Common myeloid progenitor, CD34-positive (primary cell): ENCODE data around the gene GRID1.

Experiments used
- CTCF ChIA-PET: fragments of 350-600 bp; sonication (Branson Sonifier 250); formaldehyde crosslinking; loops from one replicate; lab custom pipeline; 2021; ENCODE audit warnings: antibody characterized with exemption; lab: Charles Lee
- POLR2A ChIA-PET: fragments of 350-600 bp; sonication (Branson Sonifier 250); formaldehyde crosslinking; loops from one replicate; lab custom pipeline; 2021; ENCODE audit warnings: antibody characterized with exemption; lab: Charles Lee
- DNase-seq, 3 donors: peaks; one replicate each; pipeline versions ENCODE4 v3.0.0 to v3.0.0-alpha.2; 2013
- H3K27ac ChIP-seq, 2 experiments: 1 replicate in 1 of 2; 2 replicates in 1 of 2; pipeline ENCODE4 v1.7.0; 2013; ENCODE audit warnings: inconsistent platforms in 2 of 2, low read length in 2 of 2, mild to moderate bottlenecking in 2 of 2, low read depth in 1 of 2, moderate library complexity in 1 of 2; ENCODE audit not compliant: severe bottlenecking in 2 of 2, insufficient read depth in 1 of 2, poor library complexity in 1 of 2
- H3K27me3 ChIP-seq, 5 experiments: replicated peaks in 2 of 5; 1 replicate in 3 of 5; 2 replicates in 2 of 5; pipeline versions ENCODE4 v1.6.1 to v1.7.0; 2013; ENCODE audit warnings: low read length in 4 of 5, mild to moderate bottlenecking in 2 of 5, moderate library complexity in 2 of 5, inconsistent platforms in 1 of 5; ENCODE audit not compliant: insufficient read depth in 5 of 5, control insufficient read depth in 4 of 5
- H3K36me3 ChIP-seq, 4 experiments: 1 replicate in 2 of 4; 2 replicates in 2 of 4; pipeline versions ENCODE4 v1.6.1 to v1.7.0; 2013; ENCODE audit warnings: low read length in 3 of 4, control low read depth in 1 of 4, mild to moderate bottlenecking in 1 of 4; ENCODE audit not compliant: control insufficient read depth in 4 of 4, insufficient read depth in 4 of 4
- H3K4me1 ChIP-seq, 4 experiments: 1 replicate in 3 of 4; 2 replicates in 1 of 4; pipeline versions ENCODE4 v1.6.1 to v1.7.1; 2013; ENCODE audit warnings: low read length in 3 of 4, mild to moderate bottlenecking in 3 of 4, control low read depth in 1 of 4, inconsistent platforms in 1 of 4, moderate library complexity in 1 of 4; ENCODE audit not compliant: control insufficient read depth in 4 of 4, insufficient read depth in 4 of 4; ENCODE audit errors: control extremely low read depth in 1 of 4
- H3K4me3 ChIP-seq, 7 experiments: 1 replicate in 4 of 7; 2 replicates in 3 of 7; pipeline versions ENCODE4 v1.5.1 to v1.7.0; 2013; ENCODE audit warnings: mild to moderate bottlenecking in 7 of 7, low read length in 6 of 7, moderate library complexity in 6 of 7, inconsistent platforms in 2 of 7, low read depth in 2 of 7, control low read depth in 1 of 7; ENCODE audit not compliant: insufficient read depth in 4 of 7, control insufficient read depth in 1 of 7; ENCODE audit errors: extremely low read depth in 1 of 7
- H3K9me3 ChIP-seq, 5 experiments: 1 replicate in 4 of 5; 2 replicates in 1 of 5; pipeline versions ENCODE4 v1.6.1 to v1.7.1; 2013; ENCODE audit warnings: low read length in 4 of 5, mild to moderate bottlenecking in 2 of 5, inconsistent platforms in 1 of 5, low read depth in 1 of 5, moderate library complexity in 1 of 5; ENCODE audit not compliant: control insufficient read depth in 4 of 5, insufficient read depth in 2 of 5; ENCODE audit errors: control extremely low read depth in 1 of 5
- WGBS: methylation state at CpG from one replicate; pipeline ENCODE4 v1.1.5; 2013; ENCODE audit not compliant: insufficient coverage; 5-methylcytosine and 5-hydroxymethylcytosine counted together

Gene GRID1

GRCh38 chr10:86023931-86024280, 342.7 kb downstream of the GRID1 start:
- no peaks in the 10 kb centered on the region for H3K36me3 ChIP-seq
- no peak overlapping the region for H3K27ac ChIP-seq
- ChIA-PET POLR2A (no interaction called here), CTCF (interaction anchor here (0.6 kb wide), 1 partner anchor 15 kb away, joined by 3 read pairs; no protein-coding TSS in a partner anchor)
- H3K4me1 ChIP-seq, result no peaks in the 10 kb centered on the region
- H3K9me3 ChIP-seq, result peaks cover 0 to 1% (median 0%) of the 10 kb centered on the region in 5 experiments
- no peaks in the 10 kb centered on the region for H3K27me3 ChIP-seq
- WGBS, result 92% methylated on average over 4 of the region's 4 CpGs
- no peak for DNase-seq
- no peak overlapping the region for H3K4me3 ChIP-seq

- no peak overlapping the region for H3K27ac ChIP-seq
- H3K4me1 ChIP-seq, result no peaks in the 10 kb centered on the region
- no peaks in the 10 kb centered on the region for H3K36me3 ChIP-seq
- no peak for DNase-seq
- no peak overlapping the region for H3K4me3 ChIP-seq
- 100% methylated on average over 3 of the region's 3 CpGs for WGBS
- ChIA-PET CTCF (interaction anchor here (0.6 kb wide), 1 partner anchor 15 kb away, joined by 3 read pairs; no protein-coding TSS in a partner anchor), POLR2A (no interaction called here)
- peaks cover 0 to 1% (median 0%) of the 10 kb centered on the region in 5 experiments for H3K9me3 ChIP-seq
- no peaks in the 10 kb centered on the region for H3K27me3 ChIP-seq
Observed at GRCh38 chr10:86023336-86023735, 343.3 kb downstream of the GRID1 start.

- CTCF ChIA-PET, result no interaction called here
Observed at GRCh38 chr10:86022906-86023305, 343.7 kb downstream of the GRID1 start.

GRCh38 chr10:86020134-86020533, 346.5 kb downstream of the GRID1 start:
- Histone ChIP-seq H3K4me1 (no peaks in the 10 kb centered on the region), H3K27me3 (no peaks in the 10 kb centered on the region), H3K27ac (no peak overlapping the region), H3K4me3 (no peak overlapping the region), H3K36me3 (no peaks in the 10 kb centered on the region), H3K9me3 (no peaks in the 10 kb centered on the region)
- POLR2A ChIA-PET, result no interaction called here
- no peak for DNase-seq
- 95% methylated on average over 5 of the region's 5 CpGs for WGBS
- CTCF ChIA-PET, result no interaction called here

More at GRCh38 chr10:86022906-86023305, 343.7 kb downstream of the GRID1 start:
- DNase-seq, result no peak
- POLR2A ChIA-PET, result no interaction called here
- Histone ChIP-seq H3K27ac (no peak overlapping the region), H3K9me3 (peaks cover 0 to 1% (median 0%) of the 10 kb centered on the region in 5 experiments), H3K4me3 (no peak overlapping the region), H3K27me3 (no peaks in the 10 kb centered on the region), H3K36me3 (no peaks in the 10 kb centered on the region), H3K4me1 (no peaks in the 10 kb centered on the region)
- 98% methylated on average over 4 of the region's 4 CpGs for WGBS

GRCh38 chr10:86019141-86019540, 347.5 kb downstream of the GRID1 start:
- WGBS, result 92% methylated on average over 4 of the region's 4 CpGs
- Histone ChIP-seq H3K27ac (no peak overlapping the region), H3K4me1 (no peaks in the 10 kb centered on the region), H3K9me3 (peaks cover 0 to 2% (median 0%) of the 10 kb centered on the region in 5 experiments), H3K27me3 (peaks cover 0 to 1% (median 0%) of the 10 kb centered on the region in 5 experiments), H3K4me3 (no peak overlapping the region), H3K36me3 (no peaks in the 10 kb centered on the region)
- ChIA-PET CTCF (no interaction called here), POLR2A (no interaction called here)
- DNase-seq, result no peak

GRCh38 chr10:86018735-86019058, 347.9 kb downstream of the GRID1 start:
- no peak overlapping the region for H3K27ac ChIP-seq
- H3K4me1 ChIP-seq, result no peaks in the 10 kb centered on the region
- peaks cover 0 to 1% (median 0%) of the 10 kb centered on the region in 5 experiments for H3K27me3 ChIP-seq
- no peak overlapping the region for H3K4me3 ChIP-seq
- CTCF ChIA-PET, result no interaction called here
- H3K9me3 ChIP-seq, result peaks cover 0 to 2% (median 0%) of the 10 kb centered on the region in 5 experiments
- no peak for DNase-seq
- 100% methylated on average over 1 of the region's 1 CpG for WGBS
- POLR2A ChIA-PET, result no interaction called here
- H3K36me3 ChIP-seq, result no peaks in the 10 kb centered on the region

- Histone ChIP-seq H3K27me3 (peaks cover 0 to 1% (median 0%) of the 10 kb centered on the region in 5 experiments), H3K36me3 (no peaks in the 10 kb centered on the region), H3K9me3 (peaks cover 0 to 2% (median 0%) of the 10 kb centered on the region in 5 experiments), H3K27ac (no peak overlapping the region), H3K4me3 (no peak overlapping the region), H3K4me1 (no peaks in the 10 kb centered on the region)
- CTCF ChIA-PET, result no interaction called here
- POLR2A ChIA-PET, result no interaction called here
- WGBS, result 74% methylated on average over 13 of the region's 13 CpGs
- no peak for DNase-seq
Observed at GRCh38 chr10:86017841-86018734, 348.5 kb downstream of the GRID1 start.
